NCI-H187 (cell line): ENCODE results near the gene TSC1.
"Not testable (repeated sequence)": the region's sequence is repeated elsewhere in the genome, so short reads cannot be mapped to it uniquely, and the experiment has no call there.

Experiments
- DNase-seq, 2 experiments: peaks; one replicate each; lab custom pipeline; 2025; lab: John Stamatoyannopoulos, UW

Gene TSC1

DNA sequence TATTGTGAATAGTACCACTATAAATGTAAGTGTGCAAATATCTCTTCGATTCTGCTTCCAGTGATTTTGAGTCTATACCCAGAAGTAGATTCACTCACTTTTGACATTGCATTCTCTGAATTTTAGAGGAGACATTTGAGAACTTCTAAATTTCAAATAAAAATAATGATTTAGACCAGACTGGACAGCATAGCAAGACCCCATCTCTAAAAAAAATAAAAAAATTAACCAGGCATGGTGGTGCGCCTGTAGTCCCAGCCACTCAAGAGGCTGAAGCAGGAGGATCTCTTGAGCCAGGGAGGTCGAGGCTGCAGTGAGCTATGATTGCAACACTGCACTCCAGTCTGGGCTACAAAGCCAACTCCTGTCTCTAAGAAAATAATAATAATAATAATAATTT lies 32.2 kb upstream of the TSC1 start:
- DNase-seq = no peak

DNA sequence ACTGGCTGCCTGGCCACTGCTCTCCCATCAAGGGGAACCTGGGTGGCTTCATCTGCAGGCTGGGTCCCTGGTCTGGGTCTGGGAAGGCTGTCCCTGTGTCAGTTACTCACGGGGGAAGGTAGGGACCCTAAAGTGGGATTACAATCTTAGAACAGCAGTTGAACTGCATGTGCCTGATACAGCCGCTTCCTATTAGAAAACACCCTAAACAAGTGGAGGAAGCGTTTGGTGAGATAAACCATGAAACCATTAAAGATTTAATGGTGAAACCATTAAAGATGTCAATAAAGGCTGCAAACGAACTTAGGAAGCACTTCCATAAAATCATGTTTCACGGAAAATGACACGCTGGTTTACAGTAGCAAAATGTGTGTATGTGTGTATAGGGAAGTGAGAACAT lies 31.5 kb upstream of the TSC1 start:
- no peak for DNase-seq

DNA sequence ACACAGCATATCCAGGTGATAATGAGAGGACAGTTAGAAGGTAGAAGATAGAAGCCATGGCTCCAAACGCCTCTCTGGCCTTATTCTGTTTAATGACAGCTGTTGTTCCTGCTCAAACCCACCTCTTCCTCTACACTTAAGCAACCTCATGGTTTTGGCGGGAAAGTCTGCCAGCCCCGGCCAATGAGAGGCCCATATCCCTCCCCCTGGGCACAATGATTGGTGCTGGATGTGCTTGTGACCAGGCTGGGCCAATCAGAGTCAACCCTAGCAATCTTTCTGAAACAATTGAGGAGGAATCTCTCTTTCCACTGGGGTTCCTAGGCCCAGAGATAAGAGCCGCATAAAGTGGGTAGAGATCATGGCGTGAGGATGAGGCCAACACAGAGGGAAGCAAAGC lies 29.3 kb upstream of the TSC1 start:
- DNase-seq = no peak

DNA sequence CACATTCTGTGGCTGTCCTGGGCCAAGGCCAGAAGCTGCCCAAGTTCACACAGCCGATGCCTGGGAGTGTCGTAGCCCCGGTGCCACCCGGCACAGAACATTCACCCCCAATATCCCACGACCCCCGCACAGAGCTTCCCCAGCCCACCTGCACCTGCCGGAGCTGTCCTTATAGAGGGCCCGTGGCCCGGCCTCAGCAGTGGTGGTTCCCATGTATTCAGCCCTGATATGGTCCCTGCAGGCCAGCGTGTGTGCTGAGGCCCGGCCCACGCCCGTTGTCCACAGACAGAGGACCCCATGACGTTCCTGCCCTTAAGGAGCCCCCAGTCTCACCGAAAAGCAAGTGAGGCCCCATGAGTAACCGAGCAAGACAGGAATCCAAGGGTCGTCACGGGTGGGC lies 28.8 kb upstream of the TSC1 start:
- no peak for DNase-seq

DNA sequence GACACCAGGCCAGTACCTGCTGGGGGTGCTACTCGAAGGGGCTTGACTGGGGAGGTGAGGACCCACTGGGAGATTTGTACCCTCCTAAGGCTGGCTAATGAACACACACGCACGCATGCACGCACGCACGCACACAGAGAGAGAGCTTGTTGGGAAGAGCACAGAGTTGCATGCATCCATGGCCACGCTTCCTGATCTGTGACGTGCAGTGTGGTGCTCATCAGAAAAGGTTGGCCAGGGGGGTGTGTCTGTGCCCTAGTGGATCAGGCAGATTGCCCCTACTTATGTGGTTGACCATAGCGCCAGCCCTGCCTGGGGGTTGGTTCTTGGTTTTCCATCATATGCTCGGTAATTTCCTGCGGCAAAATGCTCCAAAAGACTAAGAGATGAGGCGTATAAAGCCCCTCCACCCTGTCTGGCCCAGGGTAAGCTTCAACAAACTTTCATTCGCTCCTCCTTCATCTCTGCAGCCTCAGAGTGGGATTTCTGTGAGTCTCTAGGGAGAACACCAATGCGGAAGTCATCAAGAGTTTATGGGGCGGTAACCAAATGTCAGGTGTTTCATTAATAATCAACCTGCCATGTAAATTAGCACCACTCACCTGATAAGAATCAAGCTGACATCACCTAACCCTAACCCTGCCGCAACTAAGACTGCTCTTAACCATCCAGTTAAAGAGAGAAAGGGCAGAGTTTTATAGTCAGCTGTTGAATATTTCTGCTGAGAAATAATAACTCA lies 26.1 kb upstream of the TSC1 start:
- DNase-seq = no peak

DNA sequence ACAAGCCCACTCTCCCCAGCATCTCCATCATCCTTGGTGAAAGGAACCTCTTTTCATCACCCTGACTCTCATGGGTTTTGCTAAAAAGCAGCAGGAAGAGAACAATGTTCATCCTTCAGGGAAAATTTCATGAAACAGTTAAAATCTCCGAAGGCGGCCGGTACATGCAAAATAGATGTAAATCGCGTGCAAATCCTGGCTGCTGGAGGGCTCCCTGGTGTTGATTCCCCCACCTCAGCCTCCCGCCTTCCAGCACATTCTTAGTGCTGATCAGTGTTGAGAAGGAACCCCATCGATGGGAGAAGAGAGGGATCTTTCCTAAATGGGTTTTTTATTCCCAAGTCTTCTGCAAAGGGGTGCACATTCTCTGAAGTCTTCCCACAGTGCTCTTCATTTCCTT lies 25.4 kb upstream of the TSC1 start:
- no peak for DNase-seq

DNA sequence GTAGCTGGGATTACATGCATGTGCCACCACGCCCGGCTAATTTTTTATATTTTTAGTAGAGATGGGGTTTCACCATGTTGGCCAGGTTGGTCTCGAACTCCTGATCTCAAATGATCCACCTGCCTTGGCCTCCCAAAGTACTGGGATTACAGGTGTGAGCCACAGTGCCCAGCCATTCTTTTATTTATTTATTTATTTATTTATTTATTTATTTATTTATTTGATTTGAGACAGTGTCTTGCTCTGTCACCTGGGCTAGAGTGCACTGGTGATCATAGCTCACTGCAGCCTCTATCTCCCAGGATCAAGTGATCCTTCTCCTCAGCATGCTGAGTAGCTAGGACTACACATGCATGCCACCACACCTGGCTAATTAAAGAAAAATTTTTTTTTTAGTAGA lies 23.5 kb upstream of the TSC1 start:
- DNase-seq = not testable (repeated sequence)

DNA sequence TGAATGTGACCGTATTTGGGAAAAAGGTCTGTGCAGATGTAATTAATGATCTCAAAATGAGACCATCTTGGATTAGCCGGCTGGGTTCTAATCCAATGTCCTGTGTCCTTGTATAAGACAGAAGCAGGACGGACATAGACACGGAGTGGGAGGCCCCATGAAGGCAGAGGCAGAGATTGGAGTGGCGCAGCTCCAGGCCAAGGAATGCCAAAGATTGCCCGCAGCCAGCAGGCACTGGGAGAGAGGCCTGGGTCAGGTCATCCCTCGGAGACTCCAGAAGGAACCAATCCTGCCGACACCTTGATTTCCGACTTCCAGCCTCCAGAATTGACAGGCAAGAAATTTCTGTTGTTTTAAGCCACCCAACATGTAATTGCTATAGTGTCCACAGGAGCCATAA lies 21.1 kb upstream of the TSC1 start:
- DNase-seq = no peak

DNA sequence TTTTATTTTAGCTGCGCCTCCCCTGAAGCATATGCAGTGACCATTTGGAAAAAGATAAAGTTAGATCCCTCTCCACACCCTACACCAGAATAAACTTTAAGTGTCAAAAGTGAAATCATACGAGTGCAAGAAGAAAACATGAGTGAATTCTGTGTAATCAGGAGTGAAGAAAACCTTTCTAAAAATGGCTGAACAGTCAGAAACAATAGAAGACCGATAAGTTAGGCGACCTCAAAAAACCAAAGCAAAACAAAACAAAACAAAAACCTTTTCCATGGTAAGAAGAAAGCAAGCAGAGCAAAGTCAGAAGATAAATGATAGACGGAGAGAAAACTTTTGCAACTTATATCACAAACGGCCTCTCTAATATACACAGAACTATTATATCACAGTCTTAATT lies 16.6 kb upstream of the TSC1 start:
- no peak for DNase-seq

DNA sequence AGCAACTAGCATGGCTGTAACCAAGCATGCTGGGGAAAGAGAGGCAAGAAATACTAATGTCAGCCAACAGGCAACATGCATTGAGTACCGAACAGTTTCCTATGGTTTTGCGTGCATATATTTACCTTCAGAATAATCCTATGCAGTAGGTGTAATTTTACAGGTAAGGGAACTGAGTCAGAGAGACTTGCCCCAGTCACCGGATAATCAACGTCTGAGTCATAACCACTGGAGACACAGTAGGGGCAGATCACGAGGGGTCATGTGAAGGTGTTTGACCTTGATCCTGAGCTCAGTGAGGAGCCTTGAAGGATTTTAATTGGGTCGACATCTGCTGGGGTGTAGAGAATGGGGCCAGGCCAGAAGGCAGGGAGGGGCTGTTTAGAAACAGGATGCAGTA lies 13.4 kb upstream of the TSC1 start:
- DNase-seq = no peak

DNA sequence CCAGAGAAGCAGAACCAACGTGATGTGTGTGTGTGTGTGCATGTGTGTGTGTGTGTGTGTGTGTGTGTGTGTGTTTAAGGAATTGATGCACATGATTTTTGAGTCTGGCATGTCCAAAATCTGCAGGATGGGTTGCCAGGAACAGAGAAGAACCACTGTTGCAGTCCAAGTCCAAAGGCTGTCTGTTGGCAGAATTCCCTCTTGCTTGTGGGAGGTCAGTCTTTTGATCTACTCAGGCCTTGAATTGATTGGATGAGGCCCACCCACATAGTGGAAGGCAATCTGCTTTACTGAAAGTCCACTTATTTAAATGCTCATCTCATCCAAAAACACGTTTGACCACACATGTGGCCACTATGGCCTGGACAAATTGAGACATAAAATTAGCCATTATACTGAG lies 11.4 kb upstream of the TSC1 start:
- DNase-seq = no peak

DNA sequence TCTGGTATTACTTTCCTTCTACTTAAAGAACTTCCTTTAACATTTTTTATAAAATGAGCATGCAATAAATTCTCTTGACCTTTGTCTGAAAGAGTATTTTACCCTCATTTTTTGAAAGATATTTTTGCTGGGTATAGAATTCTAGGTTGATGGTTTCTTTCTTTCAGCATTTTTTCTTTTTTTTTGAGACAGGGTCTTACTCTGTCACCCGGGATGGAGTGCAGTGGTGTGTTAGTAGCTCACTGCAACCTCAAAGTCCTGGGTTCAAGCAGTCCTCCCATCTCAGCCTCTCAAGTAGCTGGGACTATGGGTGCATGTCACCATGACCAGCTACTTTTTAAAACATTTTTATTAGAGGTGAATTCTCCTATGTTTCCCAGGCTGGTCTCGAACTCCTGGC lies 10.7 kb upstream of the TSC1 start:
- no peak for DNase-seq

DNA sequence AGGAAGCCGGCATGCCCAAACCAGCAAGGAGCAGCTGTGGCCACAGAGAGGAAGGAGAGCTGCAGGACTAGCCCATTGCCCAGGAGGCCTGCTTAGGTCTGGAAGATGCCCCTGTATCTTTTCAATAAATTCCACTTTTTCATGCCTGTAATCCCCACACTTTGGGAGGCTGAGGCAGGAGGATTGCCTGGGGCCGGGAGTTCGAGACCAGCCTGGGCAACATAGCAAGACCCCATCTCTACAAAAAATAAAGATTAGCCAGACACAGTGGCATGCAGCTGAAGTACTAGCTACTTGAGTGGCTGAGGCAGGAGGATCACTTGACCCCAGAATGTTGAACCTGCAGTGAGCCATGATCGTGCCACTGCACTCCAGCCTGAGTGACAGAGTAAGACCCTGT lies 5.3 kb upstream of the TSC1 start:
- no peak for DNase-seq

DNA sequence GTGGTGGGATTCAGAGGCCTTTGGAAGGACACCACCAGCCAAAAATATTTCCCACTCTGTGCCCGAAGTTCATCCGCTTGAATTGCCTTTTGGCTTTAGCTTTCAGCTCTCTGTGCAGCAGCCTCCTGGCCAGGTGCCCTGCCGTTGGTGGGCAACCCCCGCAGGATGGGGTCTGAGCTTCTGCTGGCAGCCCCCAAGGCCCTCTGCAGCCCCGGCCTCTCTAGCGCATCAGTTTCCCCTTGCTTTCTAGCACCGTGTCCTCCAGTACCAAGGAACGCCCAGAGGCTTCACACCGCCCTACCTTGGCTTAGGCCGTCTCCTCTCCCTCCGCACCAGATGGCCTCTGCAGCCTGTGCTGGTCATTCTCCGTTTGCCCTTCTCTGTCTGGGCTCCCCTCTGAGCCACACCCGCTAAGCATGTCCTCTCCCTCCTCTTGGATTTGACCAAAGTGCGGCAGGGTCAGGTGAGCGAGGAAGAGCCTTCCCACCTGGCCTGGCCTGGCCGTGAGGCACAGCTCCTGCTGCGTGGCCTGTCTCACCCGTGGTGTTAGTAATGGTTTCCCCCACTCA lies 4.2 kb upstream of the TSC1 start:
- no peak for DNase-seq

DNA sequence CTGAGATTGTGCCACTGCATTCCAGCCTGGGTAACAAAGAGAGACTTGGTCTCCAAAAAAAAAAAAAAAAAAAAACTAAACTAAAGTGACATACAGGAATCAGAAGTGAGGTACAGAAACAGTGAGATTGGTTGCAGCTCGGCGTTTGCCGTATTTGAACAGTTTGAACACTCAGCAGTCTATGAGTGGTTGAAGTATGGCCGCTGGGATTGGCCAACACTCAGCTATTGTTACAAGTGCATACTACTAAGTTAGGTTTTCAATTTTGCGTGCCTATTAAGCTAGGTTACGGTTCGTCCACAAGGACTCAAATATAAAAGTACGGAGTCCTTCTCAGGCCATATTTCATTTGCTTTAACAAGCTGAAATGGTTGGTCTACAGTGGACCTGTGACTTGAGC lies 3.3 kb upstream of the TSC1 start:
- no peak for DNase-seq

DNA sequence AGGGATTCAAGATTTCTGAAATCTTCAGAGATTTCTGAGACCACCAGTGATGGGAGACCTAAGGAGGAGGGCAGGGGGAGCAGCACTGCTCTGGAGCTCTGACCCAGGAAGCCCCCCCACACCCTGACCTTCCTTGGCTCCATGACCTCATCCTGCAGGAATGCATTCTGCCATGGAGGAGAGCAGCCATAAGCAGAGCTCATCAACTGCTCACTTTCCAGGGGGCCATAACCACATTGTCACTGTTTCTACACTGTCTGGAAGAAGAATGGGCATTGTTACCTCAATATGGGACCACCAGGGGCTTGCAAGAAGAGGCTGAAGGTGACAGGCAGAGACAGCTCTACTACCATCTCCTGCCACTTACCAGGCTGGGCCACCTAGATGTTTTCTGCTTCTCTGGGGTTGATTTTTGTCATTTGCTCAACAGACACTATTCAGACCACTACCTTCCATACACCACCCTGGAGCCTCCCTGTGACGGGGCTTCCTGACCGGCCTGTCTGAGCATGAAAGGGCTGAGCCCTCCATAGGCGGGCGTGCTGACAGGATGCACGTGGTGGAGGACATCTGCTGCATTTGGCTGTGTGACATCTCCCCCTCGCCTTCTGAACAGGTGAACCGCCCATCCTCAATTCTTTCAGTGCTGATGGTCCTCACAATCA lies 2.3 kb upstream of the TSC1 start:
- no peak for DNase-seq

DNA sequence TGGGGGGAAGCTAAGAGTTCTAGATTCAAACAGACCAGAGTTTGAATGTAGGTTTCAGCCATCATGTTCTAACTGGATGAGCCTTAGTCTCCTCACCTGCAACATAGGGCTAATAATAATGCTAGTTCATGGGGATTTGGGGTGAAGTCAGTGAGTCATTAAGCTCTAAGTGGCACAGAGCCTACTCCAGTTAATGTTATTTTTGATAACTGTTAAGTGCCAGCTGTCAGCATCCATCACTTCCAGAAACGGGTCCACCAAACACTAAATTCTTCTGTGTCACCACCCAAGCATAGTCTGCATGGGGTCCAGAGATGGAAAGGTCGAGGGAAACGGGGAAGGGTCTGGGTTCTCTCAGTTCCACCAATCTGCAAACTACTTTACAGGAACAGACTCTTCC lies 1.8 kb upstream of the TSC1 start:
- no peak for DNase-seq

DNA sequence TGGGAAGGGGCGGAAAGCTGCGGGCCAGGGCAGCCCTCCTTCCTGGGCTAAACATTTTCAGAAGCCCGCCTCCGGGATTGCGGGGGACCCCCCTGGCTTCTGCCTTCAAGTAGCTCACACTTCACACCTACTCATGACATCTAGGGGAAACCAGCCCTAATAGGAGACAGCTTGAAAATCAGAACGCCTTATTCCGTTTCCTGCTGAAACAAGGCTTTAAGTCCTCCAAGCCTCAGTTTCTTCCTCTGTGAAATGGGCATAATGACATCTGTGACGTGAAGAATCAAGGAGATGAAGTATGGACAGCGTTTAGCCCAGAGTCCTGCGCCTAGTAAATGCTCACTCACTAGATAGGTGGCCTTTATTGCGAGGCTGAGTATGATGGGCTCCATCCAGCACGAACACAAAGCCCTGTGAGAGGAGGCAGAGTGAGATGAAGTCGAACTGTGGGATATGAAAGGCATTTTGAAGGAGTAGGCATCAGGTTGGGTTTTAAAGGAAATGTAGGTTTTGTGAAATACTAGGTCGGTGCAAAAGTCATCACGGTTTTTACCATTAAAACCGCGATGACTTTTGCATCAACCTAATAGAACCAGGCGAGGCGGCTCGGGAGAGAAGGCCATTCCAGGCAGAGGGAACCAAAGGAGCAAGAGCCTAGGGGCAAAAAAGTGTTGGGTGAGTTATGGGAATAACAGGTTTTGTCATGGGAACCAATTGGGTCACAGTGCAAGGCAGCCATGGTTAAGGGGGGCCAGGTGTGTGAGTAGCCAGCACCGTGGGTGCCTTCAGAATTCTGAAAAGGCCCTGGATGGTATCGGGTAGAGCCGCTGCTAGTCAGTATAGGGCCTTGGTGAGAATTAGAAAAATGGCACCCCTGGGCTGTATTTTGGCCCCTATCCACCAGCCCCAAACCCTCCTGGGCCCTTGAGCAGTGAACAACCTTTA lies 1.0 kb upstream of the TSC1 start:
- DNase-seq = no peak

DNA sequence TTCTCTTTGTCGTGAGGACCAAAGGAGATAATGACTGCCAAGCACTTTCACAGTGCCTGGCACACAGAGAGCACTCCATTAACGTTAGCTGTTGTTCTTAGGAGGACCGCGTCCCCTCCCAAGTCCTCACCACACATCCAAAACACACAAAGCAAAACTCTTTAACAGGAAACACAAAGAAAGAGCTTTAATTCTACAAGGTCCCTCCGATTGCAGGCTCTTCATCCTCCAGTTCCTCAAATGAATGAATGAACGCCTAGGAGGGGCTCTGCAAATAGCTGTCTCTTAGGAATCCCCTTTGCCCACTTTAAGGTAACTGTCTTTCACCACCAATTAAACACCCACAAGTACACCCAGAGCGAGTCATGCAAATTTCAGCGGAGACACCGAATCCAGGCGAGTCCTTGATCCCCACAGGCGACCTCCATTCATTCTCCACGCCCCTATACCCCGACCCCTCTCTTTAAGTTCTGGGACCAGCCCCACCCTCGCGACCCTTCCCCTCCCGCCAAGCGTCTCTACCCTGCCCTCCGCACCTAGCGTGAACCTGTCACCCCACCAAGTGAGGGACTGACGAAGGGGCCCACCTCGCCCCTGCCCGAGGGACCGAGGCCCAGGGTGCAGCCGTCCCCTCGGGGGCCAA lies 644 bp downstream of the TSC1 start:
- no peak for DNase-seq

DNA sequence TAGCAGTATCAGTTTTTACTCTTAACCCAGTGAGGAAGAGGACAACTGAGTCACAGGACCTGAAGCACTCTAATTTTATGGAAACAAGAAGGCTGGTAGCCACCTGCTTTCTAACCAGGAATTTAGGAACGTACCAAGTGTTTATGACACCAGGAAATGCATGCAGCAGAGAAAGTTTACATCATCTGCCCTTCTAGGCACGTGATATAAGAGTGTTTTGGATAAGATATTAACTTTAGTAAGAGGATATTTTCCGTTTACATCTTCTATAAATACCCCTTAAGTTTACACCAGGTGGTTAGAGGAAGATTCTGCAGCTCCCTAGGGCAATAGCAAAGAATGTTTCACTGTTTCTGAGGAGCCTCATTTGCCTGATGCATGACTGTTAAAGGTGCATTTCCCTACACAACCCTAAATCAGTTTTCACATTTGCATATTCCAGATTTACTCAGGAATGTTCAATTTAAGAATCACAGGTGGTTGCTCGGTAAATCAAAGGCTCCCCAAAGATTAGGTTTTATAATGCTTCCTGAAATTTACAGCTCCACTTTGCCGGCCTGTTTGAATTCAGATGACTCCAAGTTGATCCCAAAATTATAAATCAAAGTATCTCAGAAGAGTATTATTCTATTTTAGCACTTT lies 1.8 kb downstream of the TSC1 start:
- no peak for DNase-seq

DNA sequence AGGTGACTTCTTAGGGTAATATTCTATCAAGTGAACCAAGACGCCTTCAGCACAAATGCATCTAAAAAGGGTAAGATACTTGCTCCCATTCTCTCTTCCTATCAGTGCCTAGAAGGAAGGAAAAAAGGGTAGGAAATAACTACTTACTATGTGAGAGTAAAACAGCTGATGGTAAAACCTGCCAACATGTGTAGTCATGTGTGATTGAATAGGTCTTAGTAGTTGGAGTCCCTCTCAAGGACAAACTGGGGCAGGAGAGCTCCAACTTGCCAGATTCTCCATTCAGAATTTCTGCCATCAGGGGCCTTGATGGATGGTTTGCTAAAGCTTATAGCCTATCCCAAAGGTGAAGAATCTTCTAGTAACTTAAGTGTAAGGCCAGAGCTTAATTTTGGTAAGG lies 5.2 kb downstream of the TSC1 start:
- no peak for DNase-seq

DNA sequence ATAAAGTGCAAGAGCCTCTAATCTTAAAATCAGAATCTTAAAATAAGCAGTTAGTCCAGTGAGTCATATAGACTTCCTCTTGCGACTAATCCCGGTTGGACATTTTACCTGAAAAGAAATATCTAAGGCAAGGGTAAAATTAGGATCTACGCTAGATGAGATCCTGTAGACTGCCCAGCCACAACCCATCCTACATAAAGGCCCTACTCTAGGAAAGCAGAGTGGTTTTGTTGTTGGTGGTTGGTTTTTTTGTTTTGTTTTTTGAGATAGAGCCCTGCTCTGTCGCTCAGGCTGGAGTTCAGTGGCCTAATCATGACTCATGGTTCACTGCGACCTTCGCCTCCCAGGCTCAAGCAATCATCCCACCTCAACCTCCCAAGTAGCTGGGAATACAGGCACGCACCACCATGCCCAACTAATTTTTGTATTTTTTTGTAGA lies 6.9 kb downstream of the TSC1 start:
- DNase-seq = no peak
